ENCODE measurements around the gene EIF4A3. TPM values are rescaled to one million over a fixed set of nuclear protein-coding genes. Genes with fewer than 3 reads are reported as not detected.

The EIF4A3 gene
- total and polyA plus RNA-seq, 9 donors: 65.5 to 93.4 (median 79.0) TPM

GRCh38 chr17:80124351-80124981 lies 22.5 kb downstream of the EIF4A3 start:
- 64% methylated on average over 12 of the region's 15 CpGs for WGBS (ENCODE audit: insufficient coverage)
- DNase-seq: no peak
- no peaks in the 10 kb centered on the region for H3K27me3 ChIP-seq (ENCODE audit: control insufficient read depth, insufficient read depth, low read length)
- H3K9me3 ChIP-seq (replicated peaks; ENCODE audit: control insufficient read depth, low read depth, low read length): no peaks in the 10 kb centered on the region
- H3K4me1 ChIP-seq (ENCODE audit: control insufficient read depth, insufficient read depth, low read length): peaks cover 11% of the 10 kb centered on the region
- H3K4me3 ChIP-seq (ENCODE audit: low read length): no peak overlapping the region
- H3K36me3 ChIP-seq (ENCODE audit: control insufficient read depth, insufficient read depth, low read length): no peaks in the 10 kb centered on the region
- H3K27ac ChIP-seq (ENCODE audit: low read length): no peak overlapping the region

GRCh38 chr17:80123791-80124190 lies 23.1 kb downstream of the EIF4A3 start:
- peak; percentile 46 for DNase-seq
- Histone ChIP-seq H3K27me3 (ENCODE audit: control insufficient read depth, insufficient read depth, low read length) (no peaks in the 10 kb centered on the region), H3K4me1 (ENCODE audit: control insufficient read depth, insufficient read depth, low read length) (peaks cover 11% of the 10 kb centered on the region), H3K9me3 (replicated peaks; ENCODE audit: control insufficient read depth, low read depth, low read length) (no peaks in the 10 kb centered on the region), H3K36me3 (ENCODE audit: control insufficient read depth, insufficient read depth, low read length) (no peaks in the 10 kb centered on the region), H3K4me3 (ENCODE audit: low read length) (no peak overlapping the region), H3K27ac (ENCODE audit: low read length) (no peak overlapping the region)
- WGBS (ENCODE audit: insufficient coverage): 55% methylated on average over 14 of the region's 15 CpGs

GRCh38 chr17:80122926-80123505 lies 23.9 kb downstream of the EIF4A3 start:
- Histone ChIP-seq H3K36me3 (ENCODE audit: control insufficient read depth, insufficient read depth, low read length) (no peaks in the 10 kb centered on the region), H3K9me3 (replicated peaks; ENCODE audit: control insufficient read depth, low read depth, low read length) (no peaks in the 10 kb centered on the region), H3K4me1 (ENCODE audit: control insufficient read depth, insufficient read depth, low read length) (peaks cover 11% of the 10 kb centered on the region), H3K27me3 (ENCODE audit: control insufficient read depth, insufficient read depth, low read length) (no peaks in the 10 kb centered on the region), H3K27ac (ENCODE audit: low read length) (no peak overlapping the region), H3K4me3 (ENCODE audit: low read length) (no peak overlapping the region)
- DNase-seq: no peak
- 80% methylated on average over 1 of the region's 6 CpGs for WGBS (ENCODE audit: insufficient coverage)

DNA sequence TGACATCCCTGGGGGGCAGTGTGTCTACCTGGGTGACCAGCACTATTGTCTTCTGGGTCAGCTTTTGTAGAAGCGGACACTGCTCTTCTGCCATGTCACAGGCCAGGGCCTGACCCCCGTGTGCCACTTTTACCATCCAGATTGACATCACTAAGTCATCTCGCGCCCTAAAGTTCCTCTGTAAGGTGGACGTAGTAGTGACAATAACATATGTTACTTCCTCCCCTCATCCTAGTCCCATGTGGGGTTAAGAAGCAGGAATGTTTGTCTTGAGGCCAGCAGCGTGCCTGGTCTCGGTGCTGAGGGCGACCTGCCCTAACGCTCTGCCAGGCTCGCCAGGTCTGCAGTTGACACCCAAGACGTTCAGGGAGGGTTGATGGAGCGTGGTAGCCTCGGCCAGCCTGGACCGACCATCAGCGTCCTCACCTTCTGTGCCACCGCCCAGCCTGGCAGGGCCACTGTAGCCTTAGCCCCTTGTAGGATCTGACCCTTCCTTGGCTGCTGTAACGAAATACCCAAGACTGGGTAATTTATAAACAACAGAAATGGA lies 24.8 kb downstream of the EIF4A3 start:
- Histone ChIP-seq H3K9me3 (replicated peaks; ENCODE audit: control insufficient read depth, low read depth, low read length) (no peaks in the 10 kb centered on the region), H3K4me3 (ENCODE audit: low read length) (no peak overlapping the region), H3K4me1 (ENCODE audit: control insufficient read depth, insufficient read depth, low read length) (peaks cover 11% of the 10 kb centered on the region), H3K36me3 (ENCODE audit: control insufficient read depth, insufficient read depth, low read length) (no peaks in the 10 kb centered on the region), H3K27ac (ENCODE audit: low read length) (no peak overlapping the region), H3K27me3 (ENCODE audit: control insufficient read depth, insufficient read depth, low read length) (no peaks in the 10 kb centered on the region)
- 93% methylated on average over 12 of the region's 17 CpGs for WGBS (ENCODE audit: insufficient coverage)
- DNase-seq: no peak

GRCh38 chr17:80119839-80120238 lies 27.1 kb downstream of the EIF4A3 start:
- Histone ChIP-seq H3K4me1 (ENCODE audit: control insufficient read depth, insufficient read depth, low read length) (peaks cover 11% of the 10 kb centered on the region), H3K27ac (ENCODE audit: low read length) (no peak overlapping the region), H3K36me3 (ENCODE audit: control insufficient read depth, insufficient read depth, low read length) (no peaks in the 10 kb centered on the region), H3K9me3 (replicated peaks; ENCODE audit: control insufficient read depth, low read depth, low read length) (no peaks in the 10 kb centered on the region), H3K4me3 (ENCODE audit: low read length) (no peak overlapping the region), H3K27me3 (ENCODE audit: control insufficient read depth, insufficient read depth, low read length) (no peaks in the 10 kb centered on the region)
- WGBS (ENCODE audit: insufficient coverage): 82% methylated on average over 8 of the region's 9 CpGs
- DNase-seq: no peak

DNA sequence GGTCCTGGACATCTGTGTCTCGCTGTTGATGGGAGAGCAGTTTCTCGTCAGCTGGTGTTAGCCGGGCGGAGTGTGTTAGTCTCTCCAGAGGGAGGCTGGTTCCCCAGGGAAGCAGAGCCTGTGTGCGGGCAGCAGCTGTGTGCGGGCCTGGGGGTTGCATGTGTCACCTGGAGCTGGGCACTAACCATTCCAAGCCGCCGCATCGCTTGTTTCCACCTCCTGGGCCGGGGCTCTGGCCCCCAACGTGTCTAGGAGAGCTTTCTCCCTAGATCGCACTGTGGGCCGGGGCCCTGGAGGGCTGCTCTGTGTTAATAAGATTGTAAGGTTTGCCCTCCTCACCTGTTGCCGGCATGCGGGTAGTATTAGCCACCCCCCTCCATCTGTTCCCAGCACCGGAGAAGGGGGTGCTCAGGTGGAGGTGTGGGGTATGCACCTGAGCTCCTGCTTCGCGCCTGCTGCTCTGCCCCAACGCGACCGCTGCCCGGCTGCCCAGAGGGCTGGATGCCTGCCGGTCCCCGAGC lies 27.6 kb downstream of the EIF4A3 start:
- peak; percentile 27 for DNase-seq
- H3K27me3 ChIP-seq (ENCODE audit: control insufficient read depth, insufficient read depth, low read length): no peaks in the 10 kb centered on the region
- 82% methylated on average over 18 of the region's 24 CpGs for WGBS (ENCODE audit: insufficient coverage)
- H3K27ac ChIP-seq (ENCODE audit: low read length): no peak overlapping the region
- peaks cover 8% of the 10 kb centered on the region for H3K4me1 ChIP-seq (ENCODE audit: control insufficient read depth, insufficient read depth, low read length)
- no peaks in the 10 kb centered on the region for H3K9me3 ChIP-seq (replicated peaks; ENCODE audit: control insufficient read depth, low read depth, low read length)
- no peak overlapping the region for H3K4me3 ChIP-seq (ENCODE audit: low read length)
- H3K36me3 ChIP-seq (ENCODE audit: control insufficient read depth, insufficient read depth, low read length): no peaks in the 10 kb centered on the region

DNA sequence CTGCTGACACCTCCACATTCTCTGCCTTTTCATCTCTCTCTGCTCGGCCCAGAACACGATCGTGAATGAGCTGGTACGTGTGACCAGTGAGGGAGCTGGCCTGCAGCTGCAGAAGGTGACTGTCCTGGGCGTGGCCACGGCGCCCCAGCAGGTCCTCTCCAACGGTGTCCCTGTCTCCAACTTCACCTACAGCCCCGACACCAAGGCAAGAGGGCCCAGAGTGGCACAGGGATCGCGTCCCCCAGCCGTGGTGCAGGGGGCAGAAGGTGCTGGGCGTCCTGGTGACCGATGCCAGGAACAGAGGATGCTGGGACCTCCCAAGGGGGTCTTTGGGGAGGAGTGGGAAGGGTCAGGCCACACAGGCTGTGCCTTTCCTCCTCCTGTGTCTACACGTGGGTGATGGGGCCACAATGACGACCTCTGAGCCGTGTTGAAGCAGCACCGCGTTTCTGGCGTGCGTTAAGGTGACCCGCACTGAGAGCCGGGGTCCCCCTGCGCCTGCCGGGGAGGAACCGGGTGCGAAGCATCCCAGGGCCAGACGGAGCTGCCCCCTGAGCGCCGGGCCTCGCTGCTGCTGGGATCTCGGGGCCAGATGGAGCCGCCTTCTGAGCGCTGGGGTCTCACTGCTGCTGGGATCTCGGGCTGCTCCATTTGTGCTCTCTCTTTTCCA lies 28.2 kb downstream of the EIF4A3 start:
- DNase-seq: no peak
- Histone ChIP-seq H3K9me3 (replicated peaks; ENCODE audit: control insufficient read depth, low read depth, low read length) (no peaks in the 10 kb centered on the region), H3K27me3 (ENCODE audit: control insufficient read depth, insufficient read depth, low read length) (no peaks in the 10 kb centered on the region), H3K4me3 (ENCODE audit: low read length) (no peak overlapping the region), H3K4me1 (ENCODE audit: control insufficient read depth, insufficient read depth, low read length) (peaks cover 2% of the 10 kb centered on the region), H3K27ac (ENCODE audit: low read length) (no peak overlapping the region), H3K36me3 (ENCODE audit: control insufficient read depth, insufficient read depth, low read length) (no peaks in the 10 kb centered on the region)
- WGBS (ENCODE audit: insufficient coverage): 78% methylated on average over 29 of the region's 35 CpGs

GRCh38 chr17:80117491-80118401 lies 29.2 kb downstream of the EIF4A3 start:
- 85% methylated on average over 31 of the region's 31 CpGs for WGBS (ENCODE audit: insufficient coverage)
- DNase-seq: no peak
- H3K27me3 ChIP-seq (ENCODE audit: control insufficient read depth, insufficient read depth, low read length): no peaks in the 10 kb centered on the region
- H3K4me1 ChIP-seq (ENCODE audit: control insufficient read depth, insufficient read depth, low read length): no peaks in the 10 kb centered on the region
- no peaks in the 10 kb centered on the region for H3K9me3 ChIP-seq (replicated peaks; ENCODE audit: control insufficient read depth, low read depth, low read length)
- H3K4me3 ChIP-seq (ENCODE audit: low read length): no peak overlapping the region
- peaks cover 3% of the 10 kb centered on the region for H3K36me3 ChIP-seq (ENCODE audit: control insufficient read depth, insufficient read depth, low read length)
- H3K27ac ChIP-seq (ENCODE audit: low read length): no peak overlapping the region

GRCh38 chr17:80116921-80117380 lies 30.0 kb downstream of the EIF4A3 start:
- Histone ChIP-seq H3K4me3 (ENCODE audit: low read length) (no peak overlapping the region), H3K4me1 (ENCODE audit: control insufficient read depth, insufficient read depth, low read length) (no peaks in the 10 kb centered on the region), H3K9me3 (replicated peaks; ENCODE audit: control insufficient read depth, low read depth, low read length) (no peaks in the 10 kb centered on the region), H3K27me3 (ENCODE audit: control insufficient read depth, insufficient read depth, low read length) (no peaks in the 10 kb centered on the region), H3K27ac (ENCODE audit: low read length) (no peak overlapping the region), H3K36me3 (ENCODE audit: control insufficient read depth, insufficient read depth, low read length) (peaks cover 3% of the 10 kb centered on the region)
- DNase-seq: no peak
- WGBS (ENCODE audit: insufficient coverage): 92% methylated on average over 11 of the region's 13 CpGs

All from muscle of leg (tissue), 11 donors.